Liver (tissue), 3 donors: ENCODE measurements around the gene DSTYK.

ENCODE experiments used
- ATF3 ChIP-seq: IDR thresholded peaks from 2 replicates; pipeline ENCODE4 v1.6.1; 2016; ENCODE audit warnings: antibody characterized with exemption
- CTCF ChIP-seq: fragments of 150-350 bp; IDR thresholded peaks from 2 replicates; pipeline ENCODE4 v1.5.1; 2017; ENCODE audit warnings: improper control_type of control experiment, low read depth, low read length; ENCODE audit not compliant: missing input control
- EGR1 ChIP-seq, 2 donors: IDR thresholded peaks; 2 replicates each; pipeline ENCODE4 v1.6.1; 2016 to 2018; ENCODE audit warnings: antibody characterized with exemption in 2 of 2, low read depth in 2 of 2
- MAX ChIP-seq: IDR thresholded peaks from 2 replicates; pipeline ENCODE4 v1.6.1; 2016; ENCODE audit warnings: antibody characterized with exemption
- REST ChIP-seq: IDR thresholded peaks from 2 replicates; pipeline ENCODE4 v1.6.1; 2016; ENCODE audit warnings: antibody characterized with exemption, mild to moderate bottlenecking
- TAF1 ChIP-seq: conservative IDR thresholded peaks from 2 replicates; pipeline ENCODE4 v1.6.1; 2016; ENCODE audit warnings: antibody characterized with exemption, mild to moderate bottlenecking
- donor health status: healthy.
- donor health status: healthy.

- no peak for TF ChIP-seq ATF3
- no peak for TF ChIP-seq CTCF
- TF ChIP-seq EGR1 (IDR thresholded peaks at IDR 0.05; ENCODE audit: low read depth in 2 of 2): no peak
- no peak for TF ChIP-seq MAX
- no peak for TF ChIP-seq REST
- no peak for TF ChIP-seq TAF1
Observed at GRCh38 chr1:205199090-205199930, 12.2 kb downstream of the DSTYK start.
